GM18505 (cell line): ENCODE results near the gene RAI14.

Experiments used
- ATAC-seq: cut with Tn5 transposase; IDR thresholded peaks from one replicate; pipeline ENCODE4 v1.9.1; 2021; ENCODE audit not compliant: unreplicated experiment
- POLR2A ChIP-seq: IDR thresholded peaks from 4 replicates; pipeline ENCODE4 v1.6.1; 2011; ENCODE audit warnings: borderline replicate concordance; ENCODE audit not compliant: insufficient read depth, insufficient read length; ENCODE audit errors: extremely low read depth

Gene RAI14

GRCh38 chr5:34676416-34676815 lies 20.3 kb downstream of the RAI14 start:
- TF ChIP-seq POLR2A, result no peak
- no peak for ATAC-seq

GRCh38 chr5:34677428-34677827 lies 21.3 kb downstream of the RAI14 start:
- ATAC-seq, result no peak
- no peak for TF ChIP-seq POLR2A

GRCh38 chr5:34680896-34681295 lies 24.8 kb downstream of the RAI14 start:
- ATAC-seq, result no peak
- no peak for TF ChIP-seq POLR2A

- TF ChIP-seq POLR2A, result no peak
- ATAC-seq, result no peak
Measured at GRCh38 chr5:34682926-34683623, 26.9 kb downstream of the RAI14 start.

GRCh38 chr5:34684281-34684979 lies 28.3 kb downstream of the RAI14 start:
- ATAC-seq, result no peak
- no peak for TF ChIP-seq POLR2A

DNA sequence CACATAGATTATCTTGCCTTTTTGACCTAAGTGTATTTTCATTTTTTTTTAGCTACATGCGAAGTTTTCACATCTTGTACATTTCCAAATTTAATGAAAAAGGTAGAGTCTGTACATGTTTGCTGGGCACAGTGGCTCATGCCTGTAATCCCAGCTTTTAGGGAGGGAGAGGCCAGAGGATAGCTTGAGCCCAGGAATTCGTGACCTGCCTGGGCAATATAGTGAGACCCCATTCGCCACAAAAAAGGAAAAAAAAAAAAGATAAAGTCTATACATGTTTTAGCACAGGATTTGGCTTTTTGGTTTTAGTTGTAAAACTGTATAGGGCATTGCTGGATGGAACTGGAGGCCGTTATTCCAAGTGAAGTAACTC lies 28.8 kb downstream of the RAI14 start:
- ATAC-seq, result no peak

DNA sequence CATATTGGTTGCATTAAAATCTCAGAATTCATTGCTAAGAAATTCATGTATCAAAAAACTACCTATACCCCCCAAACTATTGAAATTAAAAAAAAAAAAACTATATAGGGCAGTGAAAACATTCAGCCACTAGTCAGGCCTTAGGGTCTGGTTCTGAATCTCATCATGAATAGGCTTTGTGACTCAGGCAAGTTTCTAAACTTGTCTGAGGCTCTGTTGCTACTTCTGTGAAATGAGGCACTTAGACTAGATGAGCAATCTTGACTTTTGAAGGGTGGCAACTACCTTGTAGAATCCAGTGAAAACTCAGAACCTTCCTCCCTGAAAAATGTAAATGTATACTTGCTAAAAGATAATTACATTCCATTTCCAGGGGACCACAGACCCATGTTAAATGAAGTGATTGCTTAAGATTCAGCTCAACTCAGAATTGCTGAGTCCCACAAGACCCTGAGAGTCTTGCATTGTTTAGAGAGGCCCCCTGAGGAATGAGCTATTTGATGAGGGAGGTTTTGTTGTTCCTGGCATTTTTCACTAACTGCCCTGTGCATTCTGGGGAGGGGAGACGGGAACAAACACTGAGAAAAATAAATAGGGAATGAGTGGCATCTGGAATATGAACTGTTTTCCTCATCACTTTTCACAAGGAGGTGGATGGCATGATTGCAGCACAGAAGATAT lies 29.5 kb downstream of the RAI14 start:
- TF ChIP-seq POLR2A, result no peak
- no peak for ATAC-seq

More for the DNA sequence above, 28.8 kb downstream of the RAI14 start:
- TF ChIP-seq POLR2A, result no peak

DNA sequence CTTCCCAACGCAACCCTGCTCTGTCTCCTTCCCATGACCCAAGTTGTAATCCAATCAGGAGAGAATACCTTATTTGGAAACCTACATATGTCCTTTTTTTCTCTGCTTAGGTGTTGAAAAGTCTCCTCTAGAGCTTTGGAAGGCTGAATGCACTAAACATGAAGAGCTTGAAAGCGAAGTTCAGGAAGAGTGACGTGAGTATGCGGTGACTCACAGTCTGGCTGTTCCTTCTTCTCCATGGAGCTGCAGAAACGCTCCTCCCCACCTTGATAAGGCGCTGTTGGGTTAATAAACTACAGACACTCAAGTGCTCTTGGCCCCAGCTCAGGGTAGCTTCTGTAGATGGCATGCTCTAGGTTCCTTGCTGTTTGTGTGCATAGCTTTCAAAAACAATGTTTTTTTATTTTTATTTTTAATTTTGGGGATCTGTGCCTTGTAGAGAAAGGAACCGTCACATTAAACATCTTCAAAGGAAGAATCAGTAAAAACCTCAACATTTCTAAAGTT lies 30.7 kb downstream of the RAI14 start:
- ATAC-seq, result no peak
- no peak for TF ChIP-seq POLR2A

DNA sequence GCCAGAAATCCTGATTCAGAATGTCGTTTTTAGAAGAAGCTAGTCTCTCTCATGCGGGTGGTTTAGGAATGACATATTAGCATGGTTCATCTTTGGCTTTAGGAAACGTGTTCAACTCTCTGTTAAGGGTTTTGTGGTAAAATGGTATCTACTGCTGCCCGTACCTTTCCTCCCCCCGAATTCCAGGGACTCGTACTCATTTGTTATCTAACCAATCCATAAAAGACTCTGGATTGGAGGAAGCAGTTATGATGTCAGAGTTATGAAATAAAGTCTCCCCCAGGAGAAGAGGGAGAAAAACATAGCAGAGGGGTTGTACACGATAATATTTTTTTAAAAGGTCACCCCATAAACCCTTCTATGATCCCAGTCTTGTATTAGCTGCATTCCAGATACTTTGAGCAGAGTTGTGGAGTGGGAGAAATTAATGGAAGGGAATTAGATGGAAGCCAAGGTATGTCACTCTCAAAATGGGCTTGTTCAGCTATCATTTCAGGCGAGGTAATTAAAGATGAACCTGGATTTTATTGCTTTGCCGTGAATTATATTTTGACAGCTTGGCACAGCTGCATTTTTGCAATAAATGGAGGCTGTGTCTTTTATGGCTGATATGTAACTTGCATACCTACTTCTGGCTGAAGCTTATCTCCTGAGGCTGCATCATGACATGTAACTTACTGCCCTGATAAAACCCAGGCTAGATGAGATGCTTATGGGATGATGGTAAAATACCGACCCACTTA lies 31.3 kb downstream of the RAI14 start:
- no peak for TF ChIP-seq POLR2A
- no peak for ATAC-seq

DNA sequence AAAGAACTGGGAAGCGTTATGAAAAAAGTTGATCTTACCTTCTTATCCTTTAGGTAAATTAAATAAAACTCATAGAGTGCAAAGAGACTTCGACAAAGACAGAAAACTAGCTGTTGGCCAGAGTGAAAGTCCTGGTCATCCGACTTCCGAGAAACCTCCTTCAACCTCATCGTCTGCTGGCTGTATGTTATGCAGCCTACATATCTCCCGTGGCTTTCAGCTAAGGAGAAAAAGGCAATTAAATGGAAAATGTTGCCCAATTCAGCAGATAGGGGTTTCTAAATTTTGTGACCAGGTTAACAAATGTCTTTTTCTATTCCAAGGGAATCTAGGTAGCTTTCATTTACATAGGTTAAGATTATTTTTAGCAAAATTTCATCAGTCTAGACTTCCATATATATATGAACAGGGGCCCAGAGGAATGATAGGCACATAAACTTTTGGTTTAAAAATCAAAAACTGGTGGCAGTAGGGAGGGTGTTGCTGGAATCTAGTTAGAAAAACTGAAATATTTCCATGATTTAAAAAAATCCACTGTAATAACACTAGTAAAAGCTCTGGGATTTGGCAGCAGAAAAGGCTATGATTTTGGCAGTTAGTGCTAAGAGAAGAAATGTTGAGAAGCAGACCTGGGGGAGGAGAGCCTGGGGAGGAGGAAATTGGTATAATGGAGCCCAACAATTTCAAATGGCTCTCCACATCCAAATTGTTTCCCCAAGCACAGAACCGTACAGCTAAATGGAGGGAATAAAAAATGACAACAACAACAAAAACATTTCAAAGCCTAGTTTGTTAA lies 32.1 kb downstream of the RAI14 start:
- no peak for ATAC-seq

GRCh38 chr5:34690301-34690700 lies 34.2 kb downstream of the RAI14 start:
- no peak for ATAC-seq
- TF ChIP-seq POLR2A, result no peak

More for the DNA sequence above, 32.1 kb downstream of the RAI14 start:
- TF ChIP-seq POLR2A, result no peak

DNA sequence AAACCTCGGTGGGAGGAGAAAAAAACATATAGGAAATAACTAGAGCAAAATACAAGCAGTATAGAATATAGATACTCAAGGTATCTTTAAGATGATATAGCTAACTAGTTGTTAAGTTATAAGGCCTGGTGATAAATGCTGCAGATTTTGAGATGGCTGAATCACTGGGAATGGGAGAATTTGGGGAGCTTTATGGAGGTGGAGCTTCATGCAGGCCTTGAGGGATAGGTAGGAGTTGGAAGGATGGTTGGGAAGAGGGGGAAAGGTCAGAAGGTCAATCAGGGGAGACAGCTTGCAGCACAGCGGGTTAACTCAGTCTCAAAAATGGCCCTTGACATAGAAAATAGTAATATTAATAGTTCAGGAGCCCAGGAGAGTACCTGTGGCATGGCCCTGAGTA lies 34.8 kb downstream of the RAI14 start:
- ATAC-seq, result no peak
- no peak for TF ChIP-seq POLR2A
